Measurements from ENCODE around the gene KIF15.

KIF15 gene

GRCh38 chr3:44832032-44832431 is 70.4 kb downstream of the KIF15 start:
- H3K9me3 ChIP-seq (ENCODE audit: severe bottlenecking): no peaks in the 10 kb centered on the region
- H3K36me3 ChIP-seq: peaks cover 59% of the 10 kb centered on the region
- no peak for DNase-seq
- no peak overlapping the region for H3K27ac ChIP-seq
- no peak for TF ChIP-seq CTCF (IDR thresholded peaks at IDR 0.05; ENCODE audit: low read depth, low read length)
- no peak overlapping the region for H3K4me3 ChIP-seq (ENCODE audit: low read depth, low read length)
- H3K27me3 ChIP-seq (ENCODE audit: insufficient read depth, low read depth, severe bottlenecking): no peaks in the 10 kb centered on the region

GRCh38 chr3:44832965-44833364 is 71.4 kb downstream of the KIF15 start:
- peaks cover 59% of the 10 kb centered on the region for H3K36me3 ChIP-seq
- TF ChIP-seq CTCF (IDR thresholded peaks at IDR 0.05; ENCODE audit: low read depth, low read length): no peak

GRCh38 chr3:44833394-44833793 is 71.8 kb downstream of the KIF15 start:
- H3K27me3 ChIP-seq (ENCODE audit: insufficient read depth, low read depth, severe bottlenecking): no peaks in the 10 kb centered on the region
- no peak for TF ChIP-seq CTCF (IDR thresholded peaks at IDR 0.05; ENCODE audit: low read depth, low read length)
- H3K27ac ChIP-seq: no peak overlapping the region
- DNase-seq: no peak
- peaks cover 59% of the 10 kb centered on the region for H3K36me3 ChIP-seq
- H3K9me3 ChIP-seq (ENCODE audit: severe bottlenecking): no peaks in the 10 kb centered on the region
- H3K4me3 ChIP-seq (ENCODE audit: low read depth, low read length): no peak overlapping the region

More at GRCh38 chr3:44832965-44833364, 71.4 kb downstream of the KIF15 start:
- H3K27me3 ChIP-seq (ENCODE audit: insufficient read depth, low read depth, severe bottlenecking): no peaks in the 10 kb centered on the region
- no peak overlapping the region for H3K4me3 ChIP-seq (ENCODE audit: low read depth, low read length)
- DNase-seq: no peak
- no peak overlapping the region for H3K27ac ChIP-seq
- H3K9me3 ChIP-seq (ENCODE audit: severe bottlenecking): no peaks in the 10 kb centered on the region

GRCh38 chr3:44835684-44836083 is 74.1 kb downstream of the KIF15 start:
- peaks cover 55% of the 10 kb centered on the region for H3K36me3 ChIP-seq
- TF ChIP-seq CTCF (IDR thresholded peaks at IDR 0.05; ENCODE audit: low read depth, low read length): no peak
- H3K27me3 ChIP-seq (ENCODE audit: insufficient read depth, low read depth, severe bottlenecking): no peaks in the 10 kb centered on the region
- no peak overlapping the region for H3K27ac ChIP-seq
- no peaks in the 10 kb centered on the region for H3K9me3 ChIP-seq (ENCODE audit: severe bottlenecking)
- H3K4me3 ChIP-seq (ENCODE audit: low read depth, low read length): no peak overlapping the region
- DNase-seq: no peak

- no peak for TF ChIP-seq CTCF (IDR thresholded peaks at IDR 0.05; ENCODE audit: low read depth, low read length)
- peaks cover 75% of the 10 kb centered on the region for H3K36me3 ChIP-seq
Measured at GRCh38 chr3:44842376-44842775, 80.8 kb downstream of the KIF15 start.

More at GRCh38 chr3:44842376-44842775, 80.8 kb downstream of the KIF15 start:
- DNase-seq: no peak
- Histone ChIP-seq H3K27ac (no peak overlapping the region), H3K27me3 (ENCODE audit: insufficient read depth, low read depth, severe bottlenecking) (no peaks in the 10 kb centered on the region), H3K9me3 (ENCODE audit: severe bottlenecking) (no peaks in the 10 kb centered on the region), H3K4me3 (ENCODE audit: low read depth, low read length) (no peak overlapping the region)

Measured in WERI-Rb-1 (cell line).